ENCODE results near the gene PGAP6.

DNA sequence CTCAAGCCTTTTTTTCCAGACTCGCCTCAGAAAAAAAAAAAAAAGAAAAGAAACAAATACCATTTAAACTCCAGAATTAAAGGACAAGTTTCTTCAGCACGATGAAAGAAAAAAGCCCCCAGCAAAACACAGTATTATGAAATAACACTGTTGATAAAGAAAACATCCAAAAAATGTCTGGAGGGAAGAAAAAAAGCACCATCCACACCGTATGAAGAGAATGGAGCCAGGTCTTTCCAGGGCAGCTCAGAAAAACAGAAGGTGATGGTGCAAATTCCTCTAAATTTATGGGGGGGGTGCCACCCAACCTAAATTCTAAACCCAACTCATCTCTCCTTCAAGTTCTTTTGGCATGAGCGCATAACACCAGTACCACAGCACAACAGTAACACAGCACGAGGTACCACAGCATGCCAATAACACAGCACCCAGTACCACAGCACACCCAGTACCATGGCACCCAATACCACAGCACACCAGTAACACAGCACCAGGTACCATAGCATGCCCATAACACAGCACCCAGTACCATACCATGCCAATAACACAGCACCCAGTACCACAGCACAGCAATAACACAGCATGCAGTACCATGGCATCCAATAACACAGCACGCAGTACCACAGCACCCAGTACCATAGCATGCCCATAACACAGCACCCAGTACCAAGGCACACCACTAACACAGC, 48.2 kb downstream of the PGAP6 start:
- TF ChIP-seq EZH2phosphoT487 (IDR thresholded peaks at IDR 0.05; ENCODE audit: low read depth, severe bottlenecking, unreplicated experiment) (no peak), EZH2 (IDR thresholded peaks at IDR 0.05; ENCODE audit: borderline replicate concordance) (no peak)
- TF ChIP-seq, protein P1, sequence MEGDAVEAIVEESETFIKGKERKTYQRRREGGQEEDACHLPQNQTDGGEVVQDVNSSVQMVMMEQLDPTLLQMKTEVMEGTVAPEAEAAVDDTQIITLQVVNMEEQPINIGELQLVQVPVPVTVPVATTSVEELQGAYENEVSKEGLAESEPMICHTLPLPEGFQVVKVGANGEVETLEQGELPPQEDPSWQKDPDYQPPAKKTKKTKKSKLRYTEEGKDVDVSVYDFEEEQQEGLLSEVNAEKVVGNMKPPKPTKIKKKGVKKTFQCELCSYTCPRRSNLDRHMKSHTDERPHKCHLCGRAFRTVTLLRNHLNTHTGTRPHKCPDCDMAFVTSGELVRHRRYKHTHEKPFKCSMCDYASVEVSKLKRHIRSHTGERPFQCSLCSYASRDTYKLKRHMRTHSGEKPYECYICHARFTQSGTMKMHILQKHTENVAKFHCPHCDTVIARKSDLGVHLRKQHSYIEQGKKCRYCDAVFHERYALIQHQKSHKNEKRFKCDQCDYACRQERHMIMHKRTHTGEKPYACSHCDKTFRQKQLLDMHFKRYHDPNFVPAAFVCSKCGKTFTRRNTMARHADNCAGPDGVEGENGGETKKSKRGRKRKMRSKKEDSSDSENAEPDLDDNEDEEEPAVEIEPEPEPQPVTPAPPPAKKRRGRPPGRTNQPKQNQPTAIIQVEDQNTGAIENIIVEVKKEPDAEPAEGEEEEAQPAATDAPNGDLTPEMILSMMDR (IDR thresholded peaks at IDR 0.05; ENCODE audit: poor library complexity): no peak

All from hepatocyte (in vitro differentiated cells).